B cell (primary cell): ENCODE data around the gene B4GALT1. TPM values are rescaled to one million over a fixed set of nuclear protein-coding genes. Genes with fewer than 3 reads are reported as not detected.

Source experiments
- ATAC-seq: fragments of 200-7000 bp; cut with Tn5 transposase; one replicate; pipeline ENCODE4 v1.10.0; 2021; ENCODE audit warnings: low read depth, mild to moderate bottlenecking, moderate number of reproducible peaks, moderate library complexity
- CTCF ChIA-PET: fragments of 350-600 bp; sonication (Branson Sonifier 250); formaldehyde crosslinking; loops from one replicate; lab custom pipeline; 2021; ENCODE audit warnings: antibody characterized with exemption, inconsistent platforms; lab: Charles Lee
- POLR2A ChIA-PET: fragments of 350-600 bp; sonication (Branson Sonifier 250); formaldehyde crosslinking; loops from one replicate; lab custom pipeline; 2021; ENCODE audit warnings: antibody characterized with exemption; lab: Charles Lee
- DNase-seq: peaks from one replicate; pipeline ENCODE4 v3.0.0; 2013
- H2AFZ ChIP-seq: 2 replicates; pipeline ENCODE4 v1.6.1; 2012; ENCODE audit warnings: mild to moderate bottlenecking, low read depth, low read length; ENCODE audit not compliant: insufficient read depth, poor library complexity, severe bottlenecking
- H3K27ac ChIP-seq, 2 donors: 1 replicate in 1 of 2; 2 replicates in 1 of 2; pipeline ENCODE4 v1.5.1; 2012 to 2013; ENCODE audit warnings: low read length in 2 of 2, mild to moderate bottlenecking in 2 of 2, moderate library complexity in 1 of 2
- H3K27me3 ChIP-seq, 4 experiments: fragments of 200-600 bp in 1 of 4; sonication (generic) in 1 of 4; replicated peaks in 1 of 4; 1 replicate in 2 of 4; 2 replicates in 2 of 4; pipeline versions ENCODE4 v1.6.1 to v1.7.0; 2013 to 2016; ENCODE audit warnings: low read length in 3 of 4, mild to moderate bottlenecking in 2 of 4, mixed read lengths in 1 of 4, moderate library complexity in 1 of 4; ENCODE audit not compliant: insufficient read depth in 4 of 4, control insufficient read depth in 3 of 4; ENCODE audit errors: control extremely low read depth in 1 of 4
- H3K36me3 ChIP-seq, 2 experiments: replicated peaks in 1 of 2; 1 replicate in 1 of 2; 2 replicates in 1 of 2; pipeline versions ENCODE4 v1.6.1 to v1.7.1; 2013; ENCODE audit warnings: low read length in 1 of 2; ENCODE audit not compliant: insufficient read depth in 2 of 2, control insufficient read depth in 1 of 2; ENCODE audit errors: control extremely low read depth in 1 of 2, extremely low read depth in 1 of 2
- H3K4me1 ChIP-seq, 2 donors: fragments of 200-600 bp in 1 of 2; sonication (generic) in 1 of 2; 1 replicate in 1 of 2; 2 replicates in 1 of 2; pipeline versions ENCODE4 v1.5.1 to v1.6.1; 2013 to 2017; ENCODE audit warnings: low read length in 2 of 2; ENCODE audit not compliant: control insufficient read depth in 2 of 2, insufficient read depth in 2 of 2
- H3K4me2 ChIP-seq: replicated peaks from 2 replicates; pipeline ENCODE3; 2012; ENCODE audit warnings: mild to moderate bottlenecking, low read depth, low read length; ENCODE audit not compliant: poor library complexity, severe bottlenecking
- H3K4me3 ChIP-seq, 5 experiments: fragments of 200-600 bp in 1 of 5; sonication (generic) in 1 of 5; 1 replicate in 3 of 5; 2 replicates in 2 of 5; pipeline versions ENCODE4 v1.5.1 to v1.7.0; 2011 to 2016; ENCODE audit warnings: low read length in 4 of 5, mild to moderate bottlenecking in 4 of 5, low read depth in 2 of 5, control low read depth in 1 of 5, moderate library complexity in 1 of 5; ENCODE audit not compliant: insufficient read depth in 1 of 5; ENCODE audit errors: control extremely low read depth in 1 of 5, extremely low read depth in 1 of 5
- H3K79me2 ChIP-seq: fragments of 200-600 bp; sonication (generic); one replicate; pipeline ENCODE4 v1.6.0; 2016; ENCODE audit warnings: low read length; ENCODE audit not compliant: control insufficient read depth, insufficient read depth
- H3K9ac ChIP-seq: fragments of 200-600 bp; sonication (generic); 2 replicates; pipeline ENCODE4 v1.6.1; 2017; ENCODE audit warnings: mild to moderate bottlenecking, low read length, moderate library complexity
- H3K9me3 ChIP-seq, 3 donors: one replicate each; pipeline versions ENCODE4 v1.6.1 to v1.7.1; 2013; ENCODE audit warnings: low read length in 2 of 3; ENCODE audit not compliant: control insufficient read depth in 2 of 3, insufficient read depth in 1 of 3; ENCODE audit errors: control extremely low read depth in 1 of 3
- H4K20me1 ChIP-seq: 2 replicates; pipeline ENCODE4 v1.6.0; 2012; ENCODE audit warnings: mild to moderate bottlenecking, low read length; ENCODE audit not compliant: insufficient read depth, control insufficient read depth, poor library complexity, severe bottlenecking
- H3K27ac Mint-ChIP-seq: one replicate; pipeline ENCODE4 v1.8.0; 2021; ENCODE audit warnings: mixed read lengths
- H3K27me3 Mint-ChIP-seq: one replicate; pipeline ENCODE4 v1.8.0; 2021; ENCODE audit warnings: mixed read lengths
- H3K4me1 Mint-ChIP-seq: one replicate; pipeline ENCODE4 v1.8.0; 2021; ENCODE audit warnings: mixed read lengths
- H3K4me3 Mint-ChIP-seq: one replicate; pipeline ENCODE4 v1.8.0; 2021; ENCODE audit warnings: mixed read lengths
- H3K9me3 Mint-ChIP-seq: one replicate; pipeline ENCODE4 v1.8.0; 2022; ENCODE audit warnings: mixed read lengths; ENCODE audit not compliant: insufficient read depth
- EZH2 ChIP-seq: IDR thresholded peaks from 2 replicates; pipeline ENCODE4 v1.6.1; 2012; ENCODE audit warnings: borderline replicate concordance, low read depth, mild to moderate bottlenecking, moderate library complexity, low read length; ENCODE audit not compliant: insufficient read depth, poor library complexity, severe bottlenecking
- WGBS: methylation state at CpG from one replicate; pipeline ENCODE4 v1.1.5; 2013; ENCODE audit warnings: missing lambda C conversion rate; ENCODE audit not compliant: insufficient coverage; 5-methylcytosine and 5-hydroxymethylcytosine counted together
- intact Hi-C: fragments of 100-400 bp; cut with micrococcal nuclease; formaldehyde crosslinking; loops from one replicate; pipeline ENCODE4 v1.10.0; 2022
- polyA plus RNA-seq: library from polyadenylated mRNA; depleted of rRNA; stranded (reverse); fragments of >200 nt; gene quantifications from 2 replicates; pipeline ENCODE4 v1.2.3, GENCODE V29; 2012
- total RNA-seq, 2 donors: library from RNA; stranded (reverse); fragments of 120-200 nt in 1 of 2; gene quantifications; 1 replicate in 1 of 2; 2 replicates in 1 of 2; pipeline versions ENCODE4 v1.2.3 to v1.2.4, GENCODE V29; 2013 to 2022
- TF ChIP-seq, protein P1 (sequence below): fragments of 200-600 bp; IDR thresholded peaks from one replicate; pipeline ENCODE4 v1.8.0; 2022; ENCODE audit warnings: antibody characterized with exemption, mild to moderate bottlenecking

The B4GALT1 gene
- total and polyA plus RNA-seq, 2 donors (not counting 1 experiment from before 2014, with no cell fraction given) = 49.2 to 201 TPM

DNA sequence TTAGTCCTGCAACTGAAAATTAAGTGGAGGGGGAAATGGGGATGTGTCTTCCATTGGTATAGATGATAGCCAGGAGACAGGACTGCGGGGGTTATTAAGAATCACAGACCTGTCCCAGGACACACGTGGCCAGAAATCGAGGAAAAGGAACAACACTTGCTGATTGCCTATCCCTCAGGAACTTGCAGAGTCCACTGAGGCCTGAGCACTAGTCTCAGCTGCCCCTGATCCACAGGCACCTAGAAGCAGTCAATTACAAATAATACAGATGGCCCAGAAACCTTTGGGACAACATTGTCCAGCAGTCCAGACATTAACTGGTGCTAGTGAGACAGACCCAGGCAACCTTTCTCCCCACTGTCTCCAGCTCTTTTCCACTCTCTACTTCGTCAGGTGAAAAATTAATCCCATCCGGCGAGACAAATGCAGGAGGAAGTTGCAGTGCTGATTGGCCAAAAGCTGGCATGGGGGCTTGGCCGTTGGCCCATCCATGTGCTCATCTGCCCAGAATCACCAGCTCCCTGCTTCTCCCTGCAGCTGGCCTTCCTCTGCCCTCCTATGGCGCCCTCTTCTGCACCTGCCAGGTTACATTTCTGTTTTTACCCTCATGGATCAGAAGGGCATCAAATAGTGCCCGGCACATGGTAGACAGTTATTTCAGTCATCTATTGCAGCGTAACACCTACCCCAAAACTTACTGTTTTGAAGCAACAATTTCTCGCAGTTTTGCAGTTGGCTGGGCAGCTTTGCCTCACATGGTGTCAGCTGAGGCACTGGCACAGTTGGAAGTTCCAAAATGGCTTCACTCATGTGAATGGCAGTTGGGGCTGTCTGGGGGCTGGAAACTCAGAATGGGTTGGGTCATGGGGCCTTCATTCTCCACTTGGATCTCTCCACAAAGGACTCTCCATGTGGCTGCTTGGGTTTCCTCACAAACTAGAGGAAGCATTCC, 3.6 kb upstream of the B4GALT1 start:
- POLR2A ChIA-PET = interaction anchor here (1.3 kb wide), 1 partner anchor 45 kb away, joined by 3 read pairs; no protein-coding TSS in a partner anchor
- DNase-seq = peak; percentile 53
- CTCF ChIA-PET = interaction anchor here (0.6 to 3.3 kb wide), 19 partner anchors 11 to 91 kb away, joined by 3 to 33 read pairs (median 4); no protein-coding TSS in a partner anchor

More for the DNA sequence above, 3.6 kb upstream of the B4GALT1 start:
- Histone ChIP-seq H3K4me2 (no peak overlapping the region), H3K79me2 (peaks cover 34% of the 10 kb centered on the region), H3K4me3 (no peak overlapping the region), H2AFZ (peak overlapping the region; percentile 2), H3K36me3 (no peaks in the 10 kb centered on the region), H3K9ac (no peak overlapping the region), H3K4me1 (peaks cover 14 to 25% of the 10 kb centered on the region in 2 donors), H3K27me3 (no peaks in the 10 kb centered on the region), H3K9me3 (no peaks in the 10 kb centered on the region), H4K20me1 (peaks cover 10% of the 10 kb centered on the region), H3K27ac (no peak overlapping the region)
- no peak for ATAC-seq
- Mint-ChIP-seq H3K4me1 (peaks cover 27% of the 10 kb centered on the region), H3K9me3 (no peaks in the 10 kb centered on the region), H3K27ac (peak overlapping the region; percentile 42), H3K27me3 (no peaks in the 10 kb centered on the region), H3K4me3 (no peak overlapping the region)
- intact Hi-C loops = loop anchor here (1.0 kb wide), 1 partner anchor 89 kb away; no protein-coding TSS in a partner anchor
- WGBS = 73% methylated on average over 9 of the region's 11 CpGs
- TF ChIP-seq, protein P1, sequence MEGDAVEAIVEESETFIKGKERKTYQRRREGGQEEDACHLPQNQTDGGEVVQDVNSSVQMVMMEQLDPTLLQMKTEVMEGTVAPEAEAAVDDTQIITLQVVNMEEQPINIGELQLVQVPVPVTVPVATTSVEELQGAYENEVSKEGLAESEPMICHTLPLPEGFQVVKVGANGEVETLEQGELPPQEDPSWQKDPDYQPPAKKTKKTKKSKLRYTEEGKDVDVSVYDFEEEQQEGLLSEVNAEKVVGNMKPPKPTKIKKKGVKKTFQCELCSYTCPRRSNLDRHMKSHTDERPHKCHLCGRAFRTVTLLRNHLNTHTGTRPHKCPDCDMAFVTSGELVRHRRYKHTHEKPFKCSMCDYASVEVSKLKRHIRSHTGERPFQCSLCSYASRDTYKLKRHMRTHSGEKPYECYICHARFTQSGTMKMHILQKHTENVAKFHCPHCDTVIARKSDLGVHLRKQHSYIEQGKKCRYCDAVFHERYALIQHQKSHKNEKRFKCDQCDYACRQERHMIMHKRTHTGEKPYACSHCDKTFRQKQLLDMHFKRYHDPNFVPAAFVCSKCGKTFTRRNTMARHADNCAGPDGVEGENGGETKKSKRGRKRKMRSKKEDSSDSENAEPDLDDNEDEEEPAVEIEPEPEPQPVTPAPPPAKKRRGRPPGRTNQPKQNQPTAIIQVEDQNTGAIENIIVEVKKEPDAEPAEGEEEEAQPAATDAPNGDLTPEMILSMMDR = no peak
- no peak for TF ChIP-seq EZH2
